NCI-H1436 treated with DMSO at 0.1 percent for 48 hours (cell line): ENCODE measurements around the gene ZNF26.
"Not testable (repeated sequence)": the region's sequence is repeated elsewhere in the genome, so short reads cannot be mapped to it uniquely, and the experiment has no call there.

Experiments
- DNase-seq: peaks from one replicate; lab custom pipeline; 2025; lab: John Stamatoyannopoulos, UW

ZNF26 gene

GRCh38 chr12:132986001-132986884 is at the start of gene ZNF26:
TSS of gene ZNF26 (plus strand) at chr12:132986367. CDS start at chr12:132986841, 474 bp downstream.
- DNase-seq: peak; percentile 66

- DNase-seq: not testable (repeated sequence)
Observed at GRCh38 chr12:132936921-132937320, 49.2 kb upstream of the ZNF26 start.

- DNase-seq: no peak
Observed at GRCh38 chr12:132937476-132937875, 48.7 kb upstream of the ZNF26 start.

GRCh38 chr12:132938807-132939206 is 47.4 kb upstream of the ZNF26 start:
- not testable (repeated sequence) for DNase-seq

- no peak for DNase-seq
Observed at GRCh38 chr12:132940071-132940719, 46.0 kb upstream of the ZNF26 start.

- DNase-seq: no peak
Observed at GRCh38 chr12:132941336-132941954, 44.7 kb upstream of the ZNF26 start.

GRCh38 chr12:132942611-132943010 is 43.6 kb upstream of the ZNF26 start:
- no peak for DNase-seq

- DNase-seq: no peak
Observed at GRCh38 chr12:132945806-132946205, 40.4 kb upstream of the ZNF26 start.

GRCh38 chr12:132946246-132946820 is 39.8 kb upstream of the ZNF26 start:
- no peak for DNase-seq

GRCh38 chr12:132948146-132949066 is 37.8 kb upstream of the ZNF26 start:
- no peak for DNase-seq

- DNase-seq: no peak
Observed at GRCh38 chr12:132949936-132950837, 36.0 kb upstream of the ZNF26 start.

- DNase-seq: no peak
Observed at GRCh38 chr12:132950844-132951535, 35.2 kb upstream of the ZNF26 start.

- DNase-seq: no peak
Observed at GRCh38 chr12:132951649-132952048, 34.5 kb upstream of the ZNF26 start.

GRCh38 chr12:132952371-132953162 is 33.6 kb upstream of the ZNF26 start:
- DNase-seq: no peak

GRCh38 chr12:132953163-132953425 is 33.1 kb upstream of the ZNF26 start:
- DNase-seq: no peak

GRCh38 chr12:132953771-132954170 is 32.4 kb upstream of the ZNF26 start:
- DNase-seq: no peak

GRCh38 chr12:132954471-132955048 is 31.6 kb upstream of the ZNF26 start:
- DNase-seq: no peak

- no peak for DNase-seq
Observed at GRCh38 chr12:132955094-132956010, 30.8 kb upstream of the ZNF26 start.
